Immature natural killer cell (primary cell): ENCODE measurements around the gene PRTN3. TPM values are rescaled to one million over a fixed set of nuclear protein-coding genes. Genes with fewer than 3 reads are reported as not detected.

Source experiments
- DNase-seq, 3 donors: peaks; one replicate each; pipeline ENCODE4 v3.0.0; 2022; ENCODE audit warnings: mixed read lengths in 1 of 3
- H3K27ac Mint-ChIP-seq, 6 donors: one replicate each; pipeline ENCODE4 v1.8.0; 2020; ENCODE audit warnings: mixed read lengths in 6 of 6, mild to moderate bottlenecking in 5 of 6, inconsistent platforms in 4 of 6, moderate library complexity in 3 of 6
- H3K27me3 Mint-ChIP-seq, 3 donors: one replicate each; pipeline ENCODE4 v1.8.0; 2020 to 2021; ENCODE audit warnings: low read depth in 3 of 3, mild to moderate bottlenecking in 3 of 3, mixed read lengths in 3 of 3, moderate library complexity in 3 of 3, inconsistent platforms in 1 of 3
- H3K36me3 Mint-ChIP-seq, 3 donors: one replicate each; pipeline ENCODE4 v1.8.0; 2020; ENCODE audit warnings: mixed read lengths in 3 of 3, inconsistent platforms in 2 of 3, mild to moderate bottlenecking in 2 of 3
- H3K4me1 Mint-ChIP-seq, 2 donors: one replicate each; pipeline ENCODE4 v1.8.0; 2020; ENCODE audit warnings: inconsistent platforms in 2 of 2, mild to moderate bottlenecking in 2 of 2, mixed read lengths in 2 of 2, moderate library complexity in 1 of 2
- H3K4me3 Mint-ChIP-seq, 5 donors: one replicate each; pipeline ENCODE4 v1.8.0; 2020; ENCODE audit warnings: mild to moderate bottlenecking in 5 of 5, mixed read lengths in 5 of 5, inconsistent platforms in 3 of 5, moderate library complexity in 3 of 5
- H3K9me3 Mint-ChIP-seq, 6 donors: one replicate each; pipeline ENCODE4 v1.8.0; 2020; ENCODE audit warnings: mild to moderate bottlenecking in 6 of 6, mixed read lengths in 6 of 6, inconsistent platforms in 4 of 6, moderate library complexity in 3 of 6
- polyA plus RNA-seq, 3 donors: library from polyadenylated mRNA; unstranded; fragments of 300-500 nt; fragmentation: Illumina TruSeq; gene quantifications; one replicate each; pipeline ENCODE4 v1.2.3, GENCODE V29; 2021

The PRTN3 gene
- polyA plus RNA-seq, 3 donors from 2014 or later = not detected

DNA sequence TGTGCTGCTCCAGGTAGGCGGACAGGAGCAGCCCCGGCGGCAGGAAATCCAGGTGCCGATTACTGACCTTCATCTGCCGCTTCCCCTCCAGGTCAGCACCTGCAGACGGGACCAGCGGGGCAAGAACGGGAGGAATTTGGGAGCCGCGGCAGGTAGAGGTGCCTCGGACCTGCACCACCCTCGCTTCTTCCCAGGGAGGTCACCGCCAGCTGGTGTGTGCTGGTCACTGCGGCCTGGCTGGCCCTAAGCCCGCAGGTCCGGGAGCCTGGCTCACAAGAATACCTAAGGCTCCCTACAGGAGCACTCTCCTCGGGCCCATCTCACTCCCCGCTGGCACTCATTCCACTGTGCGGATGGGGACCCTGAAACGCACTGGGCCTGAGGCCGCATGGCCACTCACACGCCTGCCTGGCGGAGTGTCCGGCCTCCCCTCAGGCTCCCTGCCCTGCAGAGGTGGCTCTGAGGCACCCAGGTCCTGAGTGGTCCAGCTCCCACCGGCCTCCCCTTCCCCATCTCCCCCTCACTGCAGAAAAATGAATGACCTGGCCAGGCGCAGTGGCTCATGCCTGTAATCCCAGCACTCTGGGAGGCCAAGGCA lies 56.7 kb downstream of the PRTN3 start:
- Mint-ChIP-seq H3K27me3 (peaks cover 7 to 14% (median 11%) of the 10 kb centered on the region in 3 donors), H3K9me3 (no peaks in the 10 kb centered on the region), H3K4me1 (peaks cover 8 to 9% of the 10 kb centered on the region in 2 donors), H3K4me3 (no peak overlapping the region), H3K27ac (no peak overlapping the region), H3K36me3 (no peaks in the 10 kb centered on the region)
- no peak for DNase-seq

Other genes starting within 250 kb of the PRTN3 start
- gene POLRMT, start 207.5 kb upstream of the PRTN3 start, polyA plus RNA-seq = 10 to 100 TPM; 26.6 to 38.1 (median 37.5) TPM
- gene FGF22, start 201.1 kb upstream of the PRTN3 start, polyA plus RNA-seq = under 1 TPM in 1 of 3 donors, not detected in 2; 0.54 TPM
- gene RNF126, start 177.8 kb upstream of the PRTN3 start, polyA plus RNA-seq = 100 to 1,000 TPM in 1 of 3 donors, 10 to 100 TPM in 2; 78.7 to 119 (median 94.4) TPM
- 1 to 10 TPM in 2 of 3 donors, not detected in 1; 1.4 to 2.6 TPM for gene FSTL3, start 164.6 kb upstream of the PRTN3 start, polyA plus RNA-seq
- 10 to 100 TPM in 1 of 3 donors, 1 to 10 TPM in 2; 5.8 to 41.4 (median 6.3) TPM for gene PRSS57, start 145.5 kb upstream of the PRTN3 start, polyA plus RNA-seq
- not detected for gene PALM, start 132.1 kb upstream of the PRTN3 start, polyA plus RNA-seq
- gene MISP, start 89.9 kb upstream of the PRTN3 start, polyA plus RNA-seq = not detected
- 100 to 1,000 TPM in 1 of 3 donors, 10 to 100 TPM in 2; 70.0 to 185 (median 87.8) TPM for gene PTBP1, start 43.5 kb upstream of the PRTN3 start, polyA plus RNA-seq
- not detected for gene PLPPR3, start 19.0 kb upstream of the PRTN3 start, polyA plus RNA-seq
- not detected for gene AZU1, start 13.2 kb upstream of the PRTN3 start, polyA plus RNA-seq
- gene ELANE, start 11.3 kb downstream of the PRTN3 start, polyA plus RNA-seq = not detected
- gene CFD, start 18.7 kb downstream of the PRTN3 start, polyA plus RNA-seq = 1 to 10 TPM; 1.5 to 4.1 (median 3.6) TPM
- 100 to 1,000 TPM in 1 of 3 donors, 10 to 100 TPM in 2; 44.2 to 112 (median 48.0) TPM for gene MED16, start 52.2 kb downstream of the PRTN3 start, polyA plus RNA-seq
- gene RNU6-9, start 52.5 kb downstream of the PRTN3 start, polyA plus RNA-seq = not detected
- gene R3HDM4, start 72.2 kb downstream of the PRTN3 start, polyA plus RNA-seq = 100 to 1,000 TPM in 1 of 3 donors, 10 to 100 TPM in 2; 83.5 to 146 (median 85.8) TPM
- gene KISS1R, start 76.3 kb downstream of the PRTN3 start, polyA plus RNA-seq = not detected
- gene ARID3A, start 85.0 kb downstream of the PRTN3 start, polyA plus RNA-seq = 1 to 10 TPM; 1.0 to 1.7 (median 1.4) TPM
- gene WDR18, start 143.3 kb downstream of the PRTN3 start, polyA plus RNA-seq = 100 to 1,000 TPM in 1 of 3 donors, 10 to 100 TPM in 2; 60.5 to 116 (median 70.9) TPM
- gene GRIN3B, start 159.4 kb downstream of the PRTN3 start, polyA plus RNA-seq = not detected
- 100 to 1,000 TPM in 1 of 3 donors, 10 to 100 TPM in 2; 45.6 to 102 (median 61.1) TPM for gene TMEM259, start 180.1 kb downstream of the PRTN3 start, polyA plus RNA-seq
- gene RNU6-2, start 180.5 kb downstream of the PRTN3 start, polyA plus RNA-seq = not detected
- 100 to 1,000 TPM; 227 to 382 (median 255) TPM for gene CNN2, start 185.6 kb downstream of the PRTN3 start, polyA plus RNA-seq
- 10 to 100 TPM in 1 of 3 donors, 1 to 10 TPM in 2; 4.5 to 13.3 (median 5.2) TPM for gene ABCA7, start 199.1 kb downstream of the PRTN3 start, polyA plus RNA-seq
- gene ARHGAP45, start 226.2 kb downstream of the PRTN3 start, polyA plus RNA-seq = 100 to 1,000 TPM; 164 to 417 (median 169) TPM